Renal cortex interstitium (tissue), 15 donors: ENCODE measurements around the gene OR4C13. TPM values are rescaled to one million over a fixed set of nuclear protein-coding genes. Genes with fewer than 3 reads are reported as not detected.
"Not testable (repeated sequence)": the region's sequence is repeated elsewhere in the genome, so short reads cannot be mapped to it uniquely, and the experiment has no call there.

Experiments
- DNase-seq, 11 donors: peaks; one replicate each; pipeline ENCODE4 v3.0.0-alpha.2; 2013; ENCODE audit warnings: low read depth in 9 of 11, low spot score in 4 of 11; ENCODE audit errors: extremely low read depth in 1 of 11
- long read RNA-seq, 16 experiments: transcript quantifications; one replicate each; lab custom pipeline, GENCODE V29; 2026
- polyA plus RNA-seq, 3 donors: library from polyadenylated mRNA; unstranded; fragments of 120-200 nt; gene quantifications; one replicate each; pipeline ENCODE4 v1.2.1, GENCODE V29; 2013; ENCODE audit not compliant: insufficient read length in 3 of 3

OR4C13 gene
- polyA plus RNA-seq = not detected
- long read RNA-seq, donor 1 = 0 reads
- long read RNA-seq, donor 2 = 0 reads
- long read RNA-seq, donor 3 = 0 reads
- long read RNA-seq, donor 4 = 0 reads
- long read RNA-seq, donor 5 = 0 reads
- long read RNA-seq, donor 6 = 0 reads
- long read RNA-seq, donor 7 = 0 reads
- long read RNA-seq, donor 8 = 0 reads
- long read RNA-seq, donor 9 = 0 reads
- long read RNA-seq, donor 10 = 0 reads
- long read RNA-seq, donor 11 = 0 reads
- long read RNA-seq, donor 12 = 0 reads
- long read RNA-seq, donor 13 = 0 reads
- long read RNA-seq, donor 14 = 0 reads
- long read RNA-seq, donor 15 = 0 reads
- long read RNA-seq, donor 16 = 0 reads

DNA sequence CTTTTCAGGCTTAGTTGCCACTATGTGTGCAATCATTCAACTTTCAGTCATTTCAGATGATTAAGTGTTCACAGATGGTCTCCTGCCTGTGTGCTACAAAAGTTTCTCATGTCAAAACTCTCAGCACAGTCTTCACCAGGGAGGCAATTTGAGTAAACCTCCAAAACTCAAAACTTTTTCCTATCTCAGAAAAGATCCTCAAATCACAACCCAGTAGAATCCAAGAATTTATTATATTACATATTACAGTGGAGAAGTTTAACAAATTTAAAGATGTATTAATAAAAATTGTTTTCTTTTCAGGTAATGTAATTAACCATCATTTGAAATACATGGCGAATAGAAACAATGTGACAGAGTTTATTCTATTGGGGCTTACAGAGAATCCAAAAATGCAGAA, at the start of gene OR4C13:
TSS of gene OR4C13 (plus strand) at position 301 of the 400 bp plus-strand sequence. CDS start at position 333, 32 bp downstream.
- no peak for DNase-seq

DNA sequence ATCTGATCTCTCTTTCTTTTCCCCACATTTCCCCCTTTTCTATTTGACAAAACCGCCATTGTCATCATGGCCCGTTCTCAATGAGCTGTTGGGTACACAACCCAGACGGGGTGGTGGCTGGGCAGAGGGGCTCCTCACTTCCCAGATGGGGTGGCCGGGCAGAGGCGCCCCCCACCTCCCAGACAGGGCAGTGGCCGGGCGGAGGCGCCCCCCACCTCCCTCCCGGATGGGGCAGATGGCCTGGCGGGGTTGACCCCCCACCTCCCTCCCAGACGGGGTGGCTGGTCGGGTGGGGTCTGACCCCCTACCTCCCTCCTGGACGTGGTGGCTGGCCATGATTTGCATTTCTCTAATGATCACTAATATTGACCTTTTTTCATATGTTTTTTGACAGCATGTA, 40.7 kb upstream of the OR4C13 start:
- not testable (repeated sequence) for DNase-seq

DNA sequence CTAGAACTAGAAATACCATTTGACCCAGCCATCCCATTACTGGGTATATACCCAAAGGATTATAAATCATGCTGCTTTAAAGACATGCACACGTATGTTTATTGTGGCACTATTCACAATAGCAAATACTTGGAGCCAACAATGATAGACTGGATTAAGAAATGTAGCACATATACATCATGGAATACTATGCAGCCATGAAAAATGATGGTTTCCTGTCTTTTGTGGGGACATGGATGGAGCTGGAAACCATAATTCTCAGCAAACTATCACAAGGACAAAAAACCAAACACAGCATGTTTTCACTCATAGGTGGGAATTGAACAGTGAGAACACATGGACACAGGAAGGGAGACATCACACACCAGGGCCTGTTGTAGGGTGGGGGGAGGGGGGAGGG, 3.5 kb upstream of the OR4C13 start:
- not testable (repeated sequence) for DNase-seq

DNA sequence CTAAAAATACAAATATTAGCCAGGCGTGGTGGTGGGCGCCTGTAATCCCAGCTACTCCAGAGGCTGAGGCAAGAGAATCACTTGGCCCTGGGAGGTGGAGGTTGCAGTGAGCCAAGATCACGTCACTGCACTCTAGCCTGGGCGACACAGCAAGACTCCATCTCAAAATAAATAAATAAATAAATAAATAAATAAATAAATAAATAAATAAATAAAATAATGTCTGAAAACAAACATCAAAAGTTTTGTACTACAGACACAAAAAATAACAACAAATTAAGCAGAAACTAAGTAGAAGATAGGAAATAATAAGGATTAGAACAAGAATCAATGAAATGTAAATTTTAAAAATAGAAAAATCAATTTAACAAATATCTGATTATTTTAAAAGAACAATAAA, 21.2 kb downstream of the OR4C13 start:
- not testable (repeated sequence) for DNase-seq

DNA sequence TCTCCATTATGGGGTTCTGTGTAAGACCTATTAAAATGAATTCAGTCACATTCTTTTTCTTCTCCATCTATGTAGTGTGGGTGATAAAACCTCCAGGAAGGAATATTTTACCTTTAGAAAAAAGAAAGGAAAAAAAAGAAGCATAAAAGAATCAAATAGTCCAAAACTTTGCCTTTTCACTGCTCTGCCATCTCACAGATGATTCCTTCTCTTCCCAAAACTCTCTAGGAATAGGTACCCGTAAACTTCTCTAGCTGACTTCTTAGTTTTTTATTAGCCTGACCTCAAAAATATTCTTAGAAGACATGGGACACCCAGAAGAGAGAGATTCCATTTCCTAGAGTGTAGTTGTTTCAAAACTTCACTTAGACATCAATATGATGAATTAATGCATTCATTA, 30.2 kb downstream of the OR4C13 start, which contains the start of gene OR4C12:
TSS of gene OR4C12 (minus strand) at position 101 of the 400 bp plus-strand sequence. CDS start at position 67, 34 bp downstream.
- not testable (repeated sequence) for DNase-seq

DNA sequence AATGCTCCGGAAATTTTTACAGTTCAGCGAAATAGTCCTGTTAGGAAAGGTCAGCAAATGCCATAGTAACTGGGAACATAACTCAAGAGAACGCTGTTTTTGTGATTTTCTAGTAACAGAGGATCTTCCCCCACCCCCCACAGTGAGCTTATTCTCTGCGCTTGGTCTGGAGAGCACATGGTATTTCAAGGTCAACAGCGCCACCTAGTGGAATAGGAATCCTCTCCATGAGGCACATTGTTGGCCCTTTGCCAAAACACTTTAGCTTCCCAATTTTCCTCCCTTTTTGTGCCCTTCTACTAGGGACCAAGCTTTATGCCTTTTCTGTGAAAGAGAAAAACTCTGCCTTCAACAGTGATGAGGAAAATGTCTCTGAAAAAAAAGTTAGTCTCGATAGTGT, 43.4 kb downstream of the OR4C13 start:
- DNase-seq = no peak

Other genes starting within 250 kb of the OR4C13 start
- gene OR4C12, start 30.1 kb downstream of the OR4C13 start, polyA plus RNA-seq = not detected
- gene OR4C45, start 80.5 kb downstream of the OR4C13 start, polyA plus RNA-seq = not detected